HG03025 (cell line): ENCODE data around the gene MYH13.

Experiments used
- ATAC-seq: cut with Tn5 transposase; IDR thresholded peaks from one replicate; pipeline ENCODE4 v1.9.1; 2021; ENCODE audit warnings: mild to moderate bottlenecking, moderate library complexity; ENCODE audit not compliant: unreplicated experiment, low FRiP score

The MYH13 gene

GRCh38 chr17:10262451-10262850 lies 110.4 kb downstream of the MYH13 start:
- no peak for ATAC-seq

DNA sequence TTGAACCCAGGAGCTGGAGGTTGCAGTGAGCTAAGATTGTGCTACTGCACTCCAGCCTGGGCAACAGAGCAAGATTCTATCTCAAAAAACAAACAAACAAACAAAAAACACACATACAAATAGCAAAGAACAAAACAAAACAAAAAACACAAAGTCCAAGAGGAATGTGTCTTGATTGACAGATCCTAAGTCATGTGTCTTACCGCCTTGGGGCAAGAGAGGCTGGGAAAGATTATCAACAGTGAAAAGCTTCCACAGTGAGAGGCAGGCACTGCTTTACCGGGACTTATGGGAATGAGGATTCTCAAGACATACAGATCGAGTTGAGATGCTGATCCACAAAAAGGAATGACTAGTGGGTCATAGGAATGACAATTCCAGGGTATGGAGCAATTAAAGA lies 111.7 kb downstream of the MYH13 start:
- no peak for ATAC-seq

GRCh38 chr17:10251212-10251948 lies 121.4 kb downstream of the MYH13 start:
- peak; percentile 59 for ATAC-seq
